HCT116 (cell line): ENCODE data around the gene SH3PXD2A. TPM values are rescaled to one million over a fixed set of nuclear protein-coding genes. Genes with fewer than 3 reads are reported as not detected.

Experiments used
- ATAC-seq: fragments of 200-7000 bp; cut with Tn5 transposase; 2 replicates; pipeline ENCODE4 v1.9.1; 2020; ENCODE audit warnings: mild to moderate bottlenecking, moderate library complexity
- BruUV-seq: library from RNA; stranded (reverse); fragments of 400-500 nt; replicated peaks from 2 replicates; lab custom pipeline; 2021; lab: Mats Ljungman, UMichigan
- CTCF ChIA-PET: fragments of 300-600 bp; sonication (Branson Sonifier 250); formaldehyde crosslinking; loops from one replicate; lab custom pipeline; 2021; ENCODE audit warnings: antibody characterized with exemption; lab: Charles Lee
- POLR2A ChIA-PET: fragments of 300-600, 350-600 bp; sonication (Branson Sonifier 250); formaldehyde crosslinking; loops from one replicate; lab custom pipeline; 2021; ENCODE audit warnings: antibody characterized with exemption; lab: Charles Lee
- RAD21 ChIA-PET, 2 experiments: fragments of 300-600 bp; sonication (Branson Sonifier 250); formaldehyde crosslinking; loops; one replicate each; lab custom pipeline; 2023; ENCODE audit warnings: low total read pairs in 2 of 2; ENCODE audit not compliant: uncharacterized antibody in 2 of 2, unreplicated experiment in 2 of 2, low non-redundant PET in 1 of 2; lab: Charles Lee
- DNase-seq: peaks from one replicate; pipeline ENCODE4 v3.0.0-alpha.2; 2010; ENCODE audit warnings: low read depth, low spot score
- H2AFZ ChIP-seq: fragments of 200-600 bp; shearing (Covaris generic), sonication (generic); 2 replicates; pipeline ENCODE4 v1.6.1; 2017; ENCODE audit warnings: low read depth, mixed run types, mixed read lengths, antibody characterized with exemption, low read length; ENCODE audit not compliant: poor library complexity, severe bottlenecking
- H3K27ac ChIP-seq: 2 replicates; pipeline ENCODE4 v1.5.1; 2012; ENCODE audit warnings: low read depth, low read length
- H3K27me3 ChIP-seq: fragments of 200-600 bp; sonication (generic); 2 replicates; pipeline ENCODE4 v1.6.1; 2016; ENCODE audit warnings: mixed run types, low read length, mixed read lengths; ENCODE audit not compliant: insufficient read depth
- H3K36me3 ChIP-seq, 2 experiments: fragments of 200-500 bp in 1 of 2; fragments of 200-600 bp in 1 of 2; sonication (Bioruptor generic) in 1 of 2; sonication (generic) in 1 of 2; 2 replicates each; pipeline versions ENCODE4 v1.5.1 to v1.6.1; 2014 to 2016; ENCODE audit warnings: low read length in 2 of 2, inconsistent platforms in 1 of 2, mixed read lengths in 1 of 2, mixed run types in 1 of 2; ENCODE audit not compliant: insufficient read depth in 2 of 2, control insufficient read depth in 1 of 2
- H3K4me1 ChIP-seq, 2 experiments: fragments of 200-600 bp in 1 of 2; sonication (generic) in 1 of 2; 2 replicates each; pipeline versions ENCODE4 v1.5.1 to v1.6.1; 2012 to 2017; ENCODE audit warnings: low read length in 2 of 2, inconsistent platforms in 1 of 2, mild to moderate bottlenecking in 1 of 2, mixed read lengths in 1 of 2, mixed run types in 1 of 2, moderate library complexity in 1 of 2; ENCODE audit not compliant: insufficient read depth in 2 of 2, control insufficient read depth in 1 of 2
- H3K4me2 ChIP-seq: fragments of 200-600 bp; sonication (generic); 2 replicates; pipeline ENCODE4 v1.6.1; 2017; ENCODE audit warnings: mixed run types, low read length, mixed read lengths
- H3K4me3 ChIP-seq, 2 experiments: fragments of 200-600 bp in 1 of 2; sonication (generic) in 1 of 2; replicated peaks in 1 of 2; 2 replicates each; pipeline ENCODE4 v1.5.1; 2011 to 2016; ENCODE audit warnings: low read length in 2 of 2, control low read depth in 1 of 2, low read depth in 1 of 2, mild to moderate bottlenecking in 1 of 2, mixed read lengths in 1 of 2, mixed run types in 1 of 2
- H3K79me2 ChIP-seq: fragments of 200-600 bp; sonication (generic); 2 replicates; pipeline ENCODE4 v1.6.1; 2017; ENCODE audit warnings: mild to moderate bottlenecking, mixed run types, low read length, moderate library complexity, mixed read lengths; ENCODE audit not compliant: insufficient read depth
- H3K9ac ChIP-seq: fragments of 200-600 bp; sonication (generic); 2 replicates; pipeline ENCODE4 v1.6.1; 2016; ENCODE audit warnings: low read length, mixed read lengths
- H3K9me2 ChIP-seq: fragments of 200-600 bp; sonication (generic), shearing (Covaris generic); 2 replicates; pipeline ENCODE4 v1.6.1; 2017; ENCODE audit warnings: mixed run types, mild to moderate bottlenecking, moderate library complexity; ENCODE audit not compliant: insufficient read depth
- H3K9me3 ChIP-seq, 2 experiments: fragments of 200-500 bp in 1 of 2; fragments of 200-600 bp in 1 of 2; sonication (Bioruptor generic) in 1 of 2; sonication (generic) in 1 of 2; 2 replicates each; pipeline ENCODE4 v1.6.1; 2014 to 2017; ENCODE audit warnings: low read length in 2 of 2, mixed read lengths in 2 of 2, inconsistent platforms in 1 of 2, low read depth in 1 of 2, mild to moderate bottlenecking in 1 of 2, mixed run types in 1 of 2, moderate library complexity in 1 of 2; ENCODE audit not compliant: control insufficient read depth in 1 of 2, insufficient read depth in 1 of 2
- H4K20me1 ChIP-seq: fragments of 200-600 bp; sonication (generic), shearing (Covaris generic); 2 replicates; pipeline ENCODE4 v1.6.1; 2017; ENCODE audit warnings: mixed run types, mild to moderate bottlenecking, moderate library complexity; ENCODE audit not compliant: insufficient read depth
- CEBPB ChIP-seq: IDR thresholded peaks from 2 replicates; pipeline ENCODE4 v1.6.1; 2012; ENCODE audit warnings: low read depth
- CTCF ChIP-seq, 3 experiments: fragments of 200-600 bp in 1 of 3; sonication (generic) in 1 of 3; IDR thresholded peaks in 2 of 3; conservative IDR thresholded peaks in 1 of 3; 2 replicates each; pipeline ENCODE4 v1.5.1; 2012 to 2017; ENCODE audit warnings: low read depth in 2 of 3, low read length in 2 of 3, antibody characterized with exemption in 1 of 3, borderline replicate concordance in 1 of 3, control low read depth in 1 of 3, mild to moderate bottlenecking in 1 of 3, mixed read lengths in 1 of 3, mixed run types in 1 of 3, moderate library complexity in 1 of 3; ENCODE audit not compliant: insufficient read depth in 1 of 3
- EGR1 ChIP-seq: IDR thresholded peaks from 2 replicates; pipeline ENCODE4 v1.6.1; 2012; ENCODE audit warnings: low read depth
- ELF1 ChIP-seq: IDR thresholded peaks from 2 replicates; pipeline ENCODE4 v1.6.1; 2012; ENCODE audit warnings: low read depth, borderline replicate concordance
- EZH2 ChIP-seq: fragments of 200-600 bp; sonication (generic); IDR thresholded peaks from 2 replicates; pipeline ENCODE4 v1.6.1; 2017; ENCODE audit warnings: antibody characterized with exemption, mixed run types
- FOSL1 ChIP-seq: IDR thresholded peaks from 2 replicates; pipeline ENCODE4 v1.6.1; 2012; ENCODE audit warnings: low read depth
- POLR2A ChIP-seq: IDR thresholded peaks from 2 replicates; pipeline ENCODE4 v1.7.0; 2011; ENCODE audit warnings: borderline replicate concordance; ENCODE audit not compliant: insufficient read depth, insufficient read length; ENCODE audit errors: extremely low read depth
- RAD21 ChIP-seq: IDR thresholded peaks from 2 replicates; pipeline ENCODE4 v1.6.1; 2012; ENCODE audit warnings: low read depth, mild to moderate bottlenecking
- REST ChIP-seq: IDR thresholded peaks from 2 replicates; pipeline ENCODE4 v1.6.1; 2012; ENCODE audit warnings: low read depth
- SP1 ChIP-seq: IDR thresholded peaks from 2 replicates; pipeline ENCODE4 v1.6.1; 2012; ENCODE audit warnings: low read depth
- TCF7L2 ChIP-seq: IDR thresholded peaks from 2 replicates; pipeline ENCODE4 v1.7.0; 2011; ENCODE audit warnings: borderline replicate concordance, inconsistent platforms; ENCODE audit not compliant: insufficient read depth, insufficient read length; ENCODE audit errors: extremely low read depth
- intact Hi-C: fragments of 100-400 bp; cut with micrococcal nuclease; formaldehyde crosslinking; loops from 2 replicates; pipeline ENCODE4 v1.10.0; 2022
- total RNA-seq: library from RNA; stranded (reverse); gene quantifications from one replicate; pipeline ENCODE4 v1.2.1, GENCODE V29; 2021; ENCODE audit not compliant: unreplicated experiment

Gene SH3PXD2A
- total RNA-seq, 1 experiment from 2014 or later = 8.7 TPM

GRCh38 chr10:103869336-103869735 is 14.0 kb upstream of the SH3PXD2A start (continued):
- TF ChIP-seq SP1 (no peak), RAD21 (no peak), POLR2A (no peak), REST (no peak)

GRCh38 chr10:103868200-103868599 is 12.8 kb upstream of the SH3PXD2A start:
- RAD21 ChIA-PET = no interaction called here
- no peak overlapping the region for H3K4me3 ChIP-seq
- H3K36me3 ChIP-seq = no peaks in the 10 kb centered on the region
- no peaks in the 10 kb centered on the region for H3K79me2 ChIP-seq
- no peak overlapping the region for H3K9ac ChIP-seq
- intact Hi-C loops = no loop called here
- H3K27me3 ChIP-seq = no peaks in the 10 kb centered on the region
- no peaks in the 10 kb centered on the region for H4K20me1 ChIP-seq
- TF ChIP-seq CEBPB (no peak), FOSL1 (no peak), CTCF (IDR thresholded peaks at IDR 0.05 in 2 of 3, conservative IDR thresholded peaks at IDR 0.05 in 1 of 3; ENCODE audit: borderline replicate concordance in 1 of 3, insufficient read depth in 1 of 3, low read depth in 2 of 3, low read length in 2 of 3) (no peak), TCF7L2 (no peak), POLR2A (no peak), SP1 (no peak), EGR1 (no peak), EZH2 (no peak), ELF1 (no peak)
- H3K27ac ChIP-seq = no peak overlapping the region
- no peaks in the 10 kb centered on the region for H3K9me2 ChIP-seq
- H3K9me3 ChIP-seq = peaks cover 11% of the 10 kb centered on the region in 2 experiments; a peak in 3 of 4 replicates
- no TSS peak for BruUV-seq
- DNase-seq = no peak
- no peak overlapping the region for H2AFZ ChIP-seq
- H3K4me1 ChIP-seq = peaks cover 12 to 25% of the 10 kb centered on the region in 2 experiments
- H3K4me2 ChIP-seq = no peak overlapping the region
- CTCF ChIA-PET = interaction anchor here (1.1 kb wide), 1 partner anchor 182 kb away, joined by 3 read pairs; no protein-coding TSS in a partner anchor
- ATAC-seq = no peak
- POLR2A ChIA-PET = no interaction called here
